NCI-H526 (cell line): ENCODE measurements around the gene TRPC4AP.
"Not testable (repeated sequence)": the region's sequence is repeated elsewhere in the genome, so short reads cannot be mapped to it uniquely, and the experiment has no call there.

Source experiments
- DNase-seq, 2 experiments: peaks; one replicate each; lab custom pipeline; 2025; lab: John Stamatoyannopoulos, UW

TRPC4AP gene

DNA sequence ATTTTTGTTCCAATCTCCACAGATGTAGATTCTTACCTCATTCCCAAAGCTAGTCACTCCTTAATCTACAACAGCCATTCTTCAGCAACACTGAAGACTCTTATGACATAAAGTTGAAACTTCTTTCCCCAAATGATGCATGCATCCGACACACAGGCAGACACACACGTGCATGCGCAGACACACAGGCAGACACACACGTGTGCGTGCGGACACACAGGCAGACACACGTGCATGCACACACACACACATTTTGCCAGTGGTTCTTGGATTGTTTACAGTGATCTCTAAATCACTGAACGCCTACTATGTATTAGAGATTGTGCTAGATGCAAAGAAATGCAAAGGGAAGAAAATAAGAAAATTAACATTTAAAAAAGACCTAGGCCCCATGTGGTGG, 9.0 kb upstream of the TRPC4AP start:
- no peak for DNase-seq

- DNase-seq, result no peak
Observed at GRCh38 chr20:35093267-35093884, 769 bp upstream of the TRPC4AP start.

GRCh38 chr20:35091816-35092523, 637 bp downstream of the TRPC4AP start:
- peak in 1 of 2 experiments; percentile 15 for DNase-seq

DNA sequence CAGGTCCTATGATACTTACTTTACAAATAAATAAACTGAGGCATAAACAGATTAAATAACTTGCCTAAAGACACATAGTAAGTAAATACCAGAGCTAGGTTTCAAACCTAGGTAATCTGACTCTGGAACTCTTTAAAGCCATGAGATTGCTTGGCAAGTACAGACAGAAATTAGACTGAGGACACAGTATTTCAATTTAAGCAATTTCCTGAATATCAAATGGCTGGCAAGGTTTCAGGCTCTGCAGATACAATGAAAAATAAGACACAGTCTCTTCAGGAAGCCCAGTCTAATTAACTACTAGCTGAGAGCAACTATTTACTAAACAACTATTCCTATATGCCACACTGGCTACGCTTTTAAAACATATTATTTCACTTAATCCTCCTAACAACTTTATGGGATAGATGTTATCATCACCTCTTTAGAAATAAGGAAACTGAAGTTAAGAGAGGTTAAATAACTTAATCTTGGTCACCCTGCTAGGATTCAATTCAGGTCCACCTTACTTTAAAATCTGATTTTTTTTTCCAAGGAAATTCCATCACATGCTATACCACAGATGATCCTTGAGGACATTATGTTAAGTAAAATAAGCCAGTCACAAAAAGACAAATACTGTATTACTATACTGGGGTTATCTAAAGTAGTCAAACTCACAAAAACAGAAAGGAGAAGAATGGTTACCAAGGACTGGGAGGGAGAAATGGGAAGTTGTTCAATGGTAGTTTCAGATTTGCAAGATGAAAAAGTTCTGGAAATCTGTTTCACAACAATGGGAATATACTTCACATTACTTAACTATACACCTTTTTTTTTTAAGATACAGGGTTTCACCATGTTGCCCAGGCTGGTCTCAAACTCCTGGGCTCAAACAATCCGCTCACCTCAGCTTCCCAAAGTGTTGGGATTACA, 4.1 kb downstream of the TRPC4AP start:
- DNase-seq, result no peak

- DNase-seq, result no peak
Observed at GRCh38 chr20:35087791-35088190, 4.8 kb downstream of the TRPC4AP start.

DNA sequence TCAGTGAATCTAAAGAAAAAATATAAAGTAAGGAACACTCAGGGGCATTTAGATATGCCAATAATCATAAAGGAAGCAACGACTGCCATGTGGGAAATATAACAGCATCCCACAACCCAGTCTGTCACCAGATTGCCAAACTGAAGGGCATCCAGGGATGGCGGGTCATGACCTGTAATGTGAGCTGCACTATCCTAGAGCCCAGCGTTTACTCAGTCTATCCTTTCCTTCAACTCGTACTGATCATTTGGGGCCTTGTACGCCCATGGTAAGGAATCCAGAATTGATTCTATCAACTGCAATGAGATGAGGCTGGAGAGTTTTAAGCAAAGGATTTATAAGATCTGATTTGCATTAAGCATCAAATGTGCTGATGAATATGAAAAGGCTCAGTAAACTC, 5.3 kb downstream of the TRPC4AP start:
- DNase-seq, result no peak

DNA sequence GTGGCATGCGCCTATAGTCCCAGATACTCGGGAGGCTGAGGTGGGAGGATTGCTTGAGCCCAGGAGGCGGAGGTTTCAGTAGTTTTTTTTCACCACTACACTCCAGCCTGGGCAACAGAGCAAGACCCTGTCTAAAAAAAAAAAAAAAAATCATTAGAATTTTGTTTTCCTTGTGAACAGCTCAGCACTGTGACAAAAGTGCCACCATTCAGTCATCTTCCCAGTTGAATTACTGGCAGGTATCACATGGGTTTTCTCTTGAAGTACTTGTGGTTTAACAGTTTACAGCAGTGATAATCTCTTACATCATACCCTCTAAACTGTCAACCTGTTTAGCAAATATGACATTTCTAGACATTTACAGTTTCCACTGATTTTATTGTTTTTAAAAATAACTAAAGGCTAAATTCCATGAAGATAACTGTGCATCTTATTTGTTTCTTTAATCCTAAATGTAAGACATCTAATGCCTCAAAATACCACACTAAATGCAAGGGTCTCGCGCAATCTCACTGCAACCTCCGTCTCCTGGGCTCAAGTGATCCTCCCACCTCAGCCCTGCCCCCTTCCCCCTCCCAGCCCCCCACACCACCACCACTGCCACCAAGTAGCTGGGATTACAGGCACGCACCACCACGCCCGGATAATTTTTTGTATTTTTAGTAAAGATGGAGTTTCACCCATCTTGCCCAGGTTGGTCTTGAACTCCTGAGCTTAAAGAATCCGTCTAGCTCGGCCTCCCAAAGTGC, 7.0 kb downstream of the TRPC4AP start:
- DNase-seq, result no peak

DNA sequence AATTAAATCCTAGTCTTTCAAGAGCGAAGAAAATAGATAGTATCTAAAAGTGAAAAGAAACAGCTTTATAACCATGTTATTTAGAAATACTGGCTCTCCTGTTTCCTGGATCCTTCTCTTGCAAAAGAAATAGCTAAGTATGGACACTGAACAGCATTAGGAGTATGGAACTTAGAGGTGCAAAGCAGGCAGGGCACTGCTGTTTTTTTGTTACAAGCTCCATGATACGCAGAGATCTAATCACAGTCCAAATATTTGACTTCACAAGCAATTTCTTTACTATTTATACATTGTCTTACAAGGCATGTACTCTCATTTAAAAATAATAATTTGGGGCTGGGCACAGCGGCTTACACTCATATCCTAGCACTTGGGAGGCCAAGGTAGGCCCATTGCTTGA, 7.6 kb downstream of the TRPC4AP start:
- no peak for DNase-seq

GRCh38 chr20:35080348-35080642, 12.3 kb downstream of the TRPC4AP start:
- not testable (repeated sequence) for DNase-seq

- no peak for DNase-seq
Observed at GRCh38 chr20:35079472-35080347, 12.9 kb downstream of the TRPC4AP start.

GRCh38 chr20:35077872-35078271, 14.7 kb downstream of the TRPC4AP start:
- no peak for DNase-seq

GRCh38 chr20:35077341-35077740, 15.3 kb downstream of the TRPC4AP start:
- no peak for DNase-seq

GRCh38 chr20:35071436-35072153, 21.0 kb downstream of the TRPC4AP start:
- not testable (repeated sequence) for DNase-seq

DNA sequence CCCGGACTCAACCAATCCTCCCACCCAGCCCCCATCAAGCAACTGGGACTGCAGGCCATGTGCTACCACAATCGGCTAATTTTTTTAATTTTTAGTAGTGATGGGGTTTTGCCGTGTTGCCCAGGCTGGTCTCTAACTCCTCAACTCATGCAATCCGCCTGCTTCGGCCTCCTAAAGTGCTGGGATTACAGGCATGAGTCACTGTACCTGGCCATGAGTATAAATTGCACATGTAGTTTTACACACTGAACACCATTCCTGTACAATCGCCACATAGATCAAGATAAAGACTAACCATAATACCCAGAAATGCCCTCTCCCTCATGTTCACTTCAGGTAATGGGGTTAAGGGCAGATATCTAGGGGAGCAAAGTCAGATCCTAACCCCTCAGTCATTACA, 26.4 kb downstream of the TRPC4AP start:
- no peak for DNase-seq

DNA sequence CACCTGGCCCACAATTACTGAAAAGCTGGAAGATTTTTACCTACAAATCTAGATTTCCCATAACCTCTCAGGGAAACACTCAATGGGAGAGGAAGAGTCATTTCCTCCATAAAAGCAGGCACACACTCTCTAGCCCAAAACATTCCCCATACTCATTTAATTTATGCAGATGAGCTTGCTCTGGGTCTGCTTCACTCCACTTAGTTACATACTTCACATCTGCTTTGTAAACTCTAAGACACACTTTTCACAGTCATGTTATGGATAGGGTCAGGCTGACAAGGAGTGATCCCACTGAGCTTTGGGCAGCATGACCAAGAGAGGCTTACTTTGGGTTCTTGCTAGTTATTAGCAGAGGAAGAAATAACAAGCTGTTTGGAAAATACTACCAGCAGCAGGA, 27.4 kb downstream of the TRPC4AP start:
- no peak for DNase-seq

DNA sequence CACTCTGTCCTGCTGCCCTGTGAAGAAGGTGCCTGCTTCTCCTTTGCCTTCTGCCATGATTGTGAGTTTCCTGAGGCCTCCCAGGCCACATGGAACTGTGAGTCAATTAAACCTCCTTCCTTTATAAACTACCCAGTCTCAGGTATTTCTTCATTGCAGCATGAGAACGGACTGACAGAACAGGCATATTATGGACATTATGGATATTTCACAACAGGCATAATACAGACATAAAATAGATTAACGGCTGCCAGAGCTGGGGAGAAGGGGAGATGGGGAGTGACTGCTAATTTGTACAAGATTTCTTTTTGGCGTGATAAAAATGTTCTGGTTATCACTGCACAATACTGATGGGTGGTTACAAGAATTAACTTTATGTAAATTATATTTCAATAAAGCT, 29.4 kb downstream of the TRPC4AP start:
- no peak for DNase-seq

DNA sequence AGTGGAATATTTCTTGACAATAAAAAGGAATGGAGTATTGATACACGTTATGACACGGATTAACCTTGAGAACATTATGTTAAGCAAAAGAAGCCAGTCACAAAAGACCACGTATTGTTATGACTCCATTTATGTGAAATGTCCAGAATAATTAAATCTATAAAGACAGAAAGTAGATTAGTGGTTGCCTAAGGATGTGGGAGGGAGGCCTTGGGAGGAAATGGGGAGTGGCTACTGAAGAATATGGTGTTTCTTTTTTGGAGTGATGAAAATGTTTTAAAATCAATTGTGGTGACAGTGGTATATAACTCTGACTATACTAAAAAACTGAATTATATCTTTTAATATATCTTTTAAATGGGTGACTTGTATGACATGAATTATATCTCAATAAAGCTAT, 30.1 kb downstream of the TRPC4AP start:
- no peak for DNase-seq

DNA sequence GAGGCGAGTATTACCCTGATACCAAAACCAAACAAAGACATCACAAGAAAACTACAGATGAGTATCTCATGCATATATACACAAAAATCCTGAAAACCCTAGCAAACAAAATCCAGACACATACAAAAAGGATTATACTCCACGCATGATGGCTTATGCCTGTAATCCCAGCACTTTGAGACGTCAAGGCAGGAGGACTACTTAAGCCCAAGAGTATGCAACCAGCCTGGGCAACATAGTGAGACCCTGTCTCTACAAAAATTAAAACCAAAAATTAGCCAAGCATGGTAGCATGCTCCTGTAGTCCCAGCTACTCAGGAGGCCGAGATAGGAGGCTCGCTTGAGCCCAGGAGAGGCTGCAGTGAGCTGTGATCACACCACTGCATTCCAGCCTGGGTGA, 32.4 kb downstream of the TRPC4AP start:
- no peak for DNase-seq

DNA sequence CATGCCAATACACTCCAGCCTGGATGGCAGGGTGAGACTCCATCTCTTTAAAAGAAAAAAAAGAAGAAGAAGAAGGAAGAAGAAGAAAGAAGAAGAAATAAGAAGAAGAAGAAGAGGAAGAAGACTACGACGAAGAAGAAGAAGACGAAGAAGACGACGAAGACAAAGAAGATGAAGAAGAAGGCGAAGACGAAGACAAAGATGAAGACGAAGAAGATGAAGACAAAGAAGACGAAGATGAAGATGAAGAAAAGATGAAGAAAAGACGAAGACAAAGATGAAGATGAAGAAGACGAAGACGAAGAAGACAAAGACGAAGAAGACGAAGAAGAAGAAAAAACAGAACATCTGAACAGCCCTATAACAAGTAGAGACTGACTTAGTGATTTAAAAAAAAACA, 33.0 kb downstream of the TRPC4AP start:
- DNase-seq, result no peak

DNA sequence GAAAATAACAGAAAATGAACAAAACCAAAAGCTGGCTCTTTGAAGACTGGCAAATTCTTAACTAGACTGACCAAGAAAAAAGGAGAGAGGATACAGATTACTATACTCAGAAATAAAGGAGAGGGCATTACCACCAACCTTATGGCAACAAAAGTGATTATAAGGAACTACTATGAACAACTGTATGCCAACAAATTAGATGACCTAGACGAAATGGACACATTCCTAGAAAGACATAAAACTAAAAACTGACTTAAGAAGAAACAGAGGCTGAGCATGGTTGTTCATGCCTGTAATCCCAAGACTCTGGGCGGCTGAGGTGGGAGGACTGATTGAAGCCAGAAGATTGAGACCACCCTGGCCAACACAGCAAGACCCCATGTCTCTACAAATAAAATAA, 33.5 kb downstream of the TRPC4AP start:
- DNase-seq, result no peak
